Measurements from ENCODE around the gene RNPEP. TPM values are rescaled to one million over a fixed set of nuclear protein-coding genes. Genes with fewer than 3 reads are reported as not detected.
"Not testable (repeated sequence)": the region's sequence is repeated elsewhere in the genome, so short reads cannot be mapped to it uniquely, and the experiment has no call there.

Gene RNPEP
- polyA plus RNA-seq, 10 donors: 17.7 to 27.3 (median 20.0) TPM

DNA sequence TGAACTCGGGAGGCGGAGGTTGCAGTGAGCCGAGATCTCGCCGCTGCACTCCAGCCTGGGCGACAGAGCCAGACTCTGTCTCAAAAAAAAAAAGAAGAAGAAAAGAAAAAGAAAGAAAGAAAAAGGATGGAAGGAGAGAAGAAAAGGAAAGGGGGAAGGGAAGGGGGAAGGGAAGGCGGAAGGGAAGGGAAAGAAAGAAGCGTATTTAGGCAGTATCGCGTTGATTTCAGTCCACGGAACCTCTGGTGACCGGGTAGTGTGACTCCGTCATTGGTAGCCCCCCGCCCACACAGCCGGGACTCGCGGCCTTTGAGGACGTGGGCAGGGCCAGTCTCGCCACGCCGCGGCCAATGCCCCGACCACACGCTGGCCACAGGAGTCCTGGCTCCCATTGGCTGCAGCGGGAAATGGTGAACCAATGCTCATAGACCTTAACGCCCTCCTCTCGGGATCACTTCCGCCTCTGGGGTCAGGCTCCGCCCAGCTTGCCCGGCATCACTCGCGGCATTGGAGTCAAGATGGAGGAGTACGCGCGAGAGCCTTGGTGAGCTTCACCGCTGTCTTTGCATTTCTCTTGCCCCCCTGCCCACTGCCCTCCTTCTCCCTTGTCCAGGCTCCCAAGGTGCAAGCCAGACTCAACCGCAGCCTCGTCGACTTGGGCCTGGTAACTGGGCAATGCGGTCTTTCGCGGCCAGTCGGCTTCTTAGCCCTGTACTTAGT lies 27.3 kb upstream of the RNPEP start, which contains the start of gene TIMM17A:
Gene TIMM17A, plus strand, starts transcription at position 495 of the 720 bp plus-strand sequence. Its CDS starts 24 bp downstream, at position 519.
- DNase-seq: peak; percentile 98 to 99 (median 98)

DNA sequence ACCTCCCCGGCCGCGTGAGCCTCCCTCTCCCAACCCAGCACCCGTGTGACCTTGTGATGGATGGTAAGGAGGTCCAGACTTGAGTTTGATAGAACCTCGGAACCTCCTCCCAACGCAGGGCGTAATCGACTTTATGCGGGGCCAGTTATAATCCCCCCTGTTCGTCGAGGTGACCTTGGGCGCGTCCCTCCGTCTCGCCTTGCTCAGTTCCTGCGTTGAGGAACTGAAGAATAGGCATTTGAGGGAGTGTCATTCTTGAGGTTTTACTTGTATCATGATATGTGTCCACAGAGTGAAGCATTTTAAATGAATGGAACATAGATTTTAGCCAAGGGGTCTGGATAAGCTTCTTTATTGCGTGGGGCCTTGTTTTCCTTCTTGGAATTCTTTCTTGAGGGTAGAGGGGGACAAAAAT lies 26.7 kb upstream of the RNPEP start:
- no peak for DNase-seq

DNA sequence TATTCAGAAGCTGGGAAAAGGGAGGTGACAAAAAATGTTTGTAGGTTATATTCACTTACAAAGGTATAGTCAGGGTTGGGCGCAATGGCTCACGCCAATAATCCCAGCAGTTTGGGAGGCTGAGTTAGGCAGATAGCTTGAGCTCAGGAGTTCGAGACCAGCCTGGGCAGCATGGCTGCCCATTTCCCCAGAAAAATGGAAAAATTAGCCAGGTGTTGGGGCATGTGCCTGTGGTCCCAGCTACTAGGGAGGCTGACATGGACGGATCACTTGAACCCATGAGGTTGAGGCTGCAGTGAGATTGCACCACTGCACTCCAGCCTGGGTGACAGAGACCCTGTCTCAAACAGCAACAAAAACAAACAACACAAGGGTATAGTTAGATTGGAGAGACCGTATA lies 24.1 kb upstream of the RNPEP start:
- no peak for DNase-seq

DNA sequence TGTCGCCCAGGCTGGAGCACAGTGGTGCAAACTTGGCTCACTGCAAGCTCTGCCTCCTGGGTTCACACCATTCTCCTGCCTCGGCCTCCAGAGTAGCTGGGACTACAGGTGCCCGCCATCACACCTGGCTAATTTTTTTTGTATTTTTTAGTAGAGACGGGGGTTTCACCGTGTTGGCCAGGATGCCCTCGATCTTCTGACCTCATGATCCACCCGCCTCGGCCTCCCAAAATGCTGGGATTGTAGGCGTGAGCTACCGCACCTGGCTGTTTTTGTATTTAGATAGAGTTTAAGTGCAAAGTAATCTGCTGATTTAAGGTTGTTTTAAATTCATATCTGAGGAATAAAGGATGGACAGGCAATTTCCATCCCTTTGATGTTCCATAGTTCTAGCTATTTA lies 20.1 kb upstream of the RNPEP start:
- not testable (repeated sequence) for DNase-seq

DNA sequence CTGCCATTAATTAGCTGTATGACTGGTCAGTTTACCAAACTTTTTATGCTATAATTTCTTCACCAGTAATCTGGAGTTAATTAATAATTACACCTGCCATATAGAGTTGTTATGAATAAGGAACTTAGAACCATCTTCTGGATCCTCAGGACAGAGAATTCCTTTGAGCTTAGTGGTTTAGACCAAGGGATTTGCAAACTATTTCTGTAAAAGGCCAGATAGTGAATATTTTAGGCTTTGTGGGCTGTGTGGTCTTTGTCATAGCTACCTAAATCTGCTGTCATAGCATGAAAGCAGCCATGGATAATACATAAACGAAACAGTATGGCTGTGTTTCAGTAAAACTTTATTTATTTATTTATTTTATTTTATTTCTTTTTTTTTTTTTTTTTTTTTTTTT lies 18.2 kb upstream of the RNPEP start:
- DNase-seq: peak in 1 of 3 donors; percentile 30

DNA sequence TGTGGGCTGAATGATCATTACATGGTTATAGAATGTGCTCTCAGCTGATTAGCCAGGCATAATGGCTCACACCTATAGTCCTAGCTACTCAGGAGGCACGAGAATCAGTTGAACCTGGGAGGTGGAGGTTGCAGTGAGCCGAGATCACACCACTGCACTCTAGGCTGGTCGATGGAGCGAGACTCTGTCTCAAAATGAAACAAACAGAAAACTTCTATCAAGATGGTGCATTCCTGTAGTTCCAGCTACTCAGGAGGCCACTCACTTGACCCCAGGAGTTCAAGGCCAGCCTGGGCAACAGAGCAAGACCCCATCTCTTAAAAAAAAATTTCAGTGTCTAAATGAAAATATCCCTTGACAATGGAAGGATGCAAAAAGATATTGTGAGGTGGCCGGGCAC lies 16.3 kb upstream of the RNPEP start:
- DNase-seq: no peak

DNA sequence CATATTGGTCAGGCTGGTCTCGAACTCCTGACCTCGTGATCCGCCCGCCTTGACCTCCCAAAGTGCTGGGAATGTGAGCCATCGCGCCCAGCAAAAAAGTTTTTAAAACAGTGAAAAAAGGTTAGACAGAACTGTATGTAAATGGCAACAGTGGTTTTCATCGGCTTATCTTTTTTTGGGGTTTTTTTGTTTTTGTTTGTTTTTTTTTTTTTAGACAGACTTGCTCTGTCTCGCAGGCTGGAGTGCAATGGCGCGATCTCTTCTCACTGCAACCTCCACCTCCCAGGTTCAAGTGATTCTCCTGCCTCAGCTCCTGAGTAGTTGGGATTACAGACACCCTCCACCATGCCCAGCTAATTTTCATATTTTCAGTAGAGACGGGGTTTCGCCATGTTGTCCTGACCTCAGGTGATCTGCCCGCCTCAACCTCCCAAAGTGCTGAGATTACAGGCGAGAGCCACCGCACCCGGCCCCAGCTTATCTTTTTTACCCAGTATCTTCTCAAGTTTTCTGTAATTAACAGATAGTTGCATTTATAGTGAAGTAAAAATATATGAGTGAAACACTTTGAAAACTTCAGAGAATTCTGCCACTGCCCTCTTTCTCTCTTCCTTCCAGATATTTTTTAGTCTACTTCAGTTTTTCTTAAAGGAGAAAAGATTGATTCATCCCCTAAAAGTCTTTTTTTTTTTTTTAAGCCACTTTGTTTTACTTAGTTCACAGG lies 14.1 kb upstream of the RNPEP start:
- DNase-seq: no peak

DNA sequence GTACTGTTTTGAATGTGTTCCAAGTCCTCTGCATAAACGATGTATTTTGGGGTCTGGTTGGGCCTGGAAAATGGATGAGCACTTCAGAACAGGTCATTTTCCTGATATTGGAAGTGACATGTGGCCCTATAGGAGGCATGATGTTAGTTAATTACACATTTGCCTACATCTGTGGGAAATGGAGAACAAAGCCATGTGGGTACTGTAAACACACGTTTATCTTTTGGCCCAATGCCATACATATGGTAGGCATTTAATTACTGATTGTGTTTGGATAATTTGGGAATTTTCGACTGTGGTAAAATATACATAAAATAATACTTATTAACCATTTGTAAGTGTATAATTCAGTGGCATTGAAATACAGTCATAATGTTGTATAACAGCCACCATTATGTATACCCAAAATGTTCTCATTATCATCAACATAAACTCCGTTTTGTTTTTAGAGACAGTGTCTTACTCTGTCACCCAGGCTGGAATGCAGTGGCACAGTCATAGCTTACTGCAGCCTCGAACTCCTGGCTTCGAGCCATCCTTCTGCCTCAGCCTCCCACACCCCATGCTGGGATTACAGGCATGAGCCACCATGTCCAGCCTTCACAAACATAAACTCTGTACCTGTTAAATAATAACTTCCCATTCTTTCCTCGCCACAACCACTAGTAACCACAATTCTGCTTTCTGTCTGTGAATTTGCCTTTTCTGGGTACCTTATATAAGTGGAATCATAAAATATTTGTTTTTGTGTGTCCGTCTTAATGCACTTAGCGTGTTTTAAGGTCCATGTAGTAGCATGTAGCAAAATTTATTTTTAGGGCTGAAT lies 11.9 kb upstream of the RNPEP start:
- DNase-seq: no peak

DNA sequence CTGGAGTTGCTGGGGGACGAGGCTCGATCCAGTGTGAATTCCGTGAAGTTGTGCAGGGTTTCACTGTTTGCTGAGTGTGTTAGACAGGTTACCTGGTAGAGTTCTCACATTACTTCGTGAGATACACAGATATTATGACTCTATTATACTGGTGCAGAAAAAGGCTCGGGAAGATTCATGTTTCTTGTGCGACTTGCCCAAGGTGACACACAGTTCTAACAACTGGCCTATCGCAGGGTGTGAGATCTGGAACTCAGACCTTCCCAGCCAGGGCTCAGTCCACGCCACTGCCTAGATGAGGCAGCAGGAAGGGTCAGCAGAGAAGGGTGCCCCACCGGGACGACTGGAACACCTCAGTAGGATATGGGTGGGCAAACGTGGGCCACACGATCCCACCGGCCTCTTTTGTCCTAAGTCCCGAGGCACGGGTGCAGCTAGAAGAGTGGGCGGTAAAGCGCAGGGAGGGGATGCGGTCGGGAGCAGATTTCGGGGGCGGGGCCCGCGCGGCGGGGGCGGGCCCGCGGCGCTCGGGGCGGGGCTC lies 296 bp upstream of the RNPEP start:
- DNase-seq: peak in 1 of 3 donors; percentile 85

DNA sequence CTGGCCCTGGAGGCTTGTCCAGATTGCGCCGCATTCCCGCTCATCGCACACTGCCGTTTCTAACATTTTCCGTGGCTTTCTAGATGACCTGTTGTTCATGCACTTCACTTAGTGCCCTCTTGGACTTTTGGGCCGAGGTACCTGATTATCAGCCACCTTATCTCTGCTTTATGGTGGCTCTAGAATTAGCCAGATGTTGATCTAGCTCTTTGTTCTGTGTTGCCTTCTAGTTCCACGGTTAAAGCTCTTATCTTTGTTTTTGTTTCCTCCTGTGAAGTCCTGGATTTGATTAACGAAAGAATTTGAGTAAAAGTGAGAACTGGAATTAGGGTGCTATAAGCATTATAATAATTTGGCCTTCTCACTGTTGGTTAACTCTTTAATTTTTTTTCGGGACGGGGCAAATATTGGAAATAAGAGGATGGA lies 945 bp downstream of the RNPEP start:
- no peak for DNase-seq

DNA sequence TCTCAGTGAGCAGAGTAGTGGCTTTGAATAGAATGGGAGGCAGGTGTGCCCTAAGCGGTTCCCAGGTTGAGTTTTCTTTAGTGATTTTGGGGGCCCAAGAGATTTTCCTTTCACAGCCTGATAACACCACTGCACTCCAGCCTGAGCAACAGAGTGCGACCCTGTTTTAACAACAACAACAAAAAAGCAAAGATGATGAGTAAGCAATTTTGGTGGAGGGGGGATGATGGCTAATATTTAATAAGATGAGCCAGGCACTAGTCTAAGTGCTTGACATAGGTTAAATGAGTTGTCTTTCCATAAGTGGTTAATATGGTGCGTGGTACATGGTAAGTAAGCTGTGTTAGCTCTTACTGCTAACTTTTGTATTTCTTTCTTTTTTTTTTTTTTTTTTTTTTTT lies 2.0 kb downstream of the RNPEP start:
- DNase-seq: no peak

DNA sequence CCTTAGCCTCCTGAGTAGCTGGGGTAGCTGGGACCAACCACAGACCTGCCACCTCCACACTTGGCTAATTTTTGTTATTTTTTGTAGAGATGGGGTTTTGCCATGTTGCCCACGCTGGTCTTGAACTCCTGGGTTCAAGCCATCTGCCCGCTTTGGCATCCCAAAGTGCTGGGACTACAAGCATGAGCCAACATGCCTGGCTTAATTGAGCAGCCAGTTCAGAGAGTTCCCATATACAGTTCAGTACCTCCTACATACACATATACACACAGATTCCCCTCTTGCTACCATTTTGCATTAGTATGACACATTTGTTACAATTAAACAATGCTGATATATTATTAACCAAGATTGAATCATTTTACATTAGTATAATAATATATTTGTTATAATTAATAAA lies 2.9 kb downstream of the RNPEP start:
- no peak for DNase-seq

DNA sequence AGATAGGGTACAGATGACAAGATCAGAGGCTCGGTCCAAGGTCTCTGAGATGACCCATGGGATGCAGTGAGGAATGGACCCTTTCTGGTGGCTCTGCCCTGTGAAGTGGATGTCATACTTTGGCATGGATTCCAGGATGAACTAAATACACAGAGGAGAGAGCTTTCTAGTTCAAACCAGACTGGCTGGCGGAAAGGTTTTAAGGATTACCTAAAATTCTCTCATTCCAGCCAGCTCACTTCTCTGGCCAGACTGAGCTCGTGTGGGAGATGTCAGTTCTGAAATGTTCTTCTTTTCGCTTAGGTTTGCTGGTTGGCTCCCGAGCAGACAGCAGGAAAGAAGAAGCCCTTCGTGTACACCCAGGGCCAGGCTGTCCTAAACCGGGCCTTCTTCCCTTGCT lies 6.2 kb downstream of the RNPEP start:
- DNase-seq: no peak

DNA sequence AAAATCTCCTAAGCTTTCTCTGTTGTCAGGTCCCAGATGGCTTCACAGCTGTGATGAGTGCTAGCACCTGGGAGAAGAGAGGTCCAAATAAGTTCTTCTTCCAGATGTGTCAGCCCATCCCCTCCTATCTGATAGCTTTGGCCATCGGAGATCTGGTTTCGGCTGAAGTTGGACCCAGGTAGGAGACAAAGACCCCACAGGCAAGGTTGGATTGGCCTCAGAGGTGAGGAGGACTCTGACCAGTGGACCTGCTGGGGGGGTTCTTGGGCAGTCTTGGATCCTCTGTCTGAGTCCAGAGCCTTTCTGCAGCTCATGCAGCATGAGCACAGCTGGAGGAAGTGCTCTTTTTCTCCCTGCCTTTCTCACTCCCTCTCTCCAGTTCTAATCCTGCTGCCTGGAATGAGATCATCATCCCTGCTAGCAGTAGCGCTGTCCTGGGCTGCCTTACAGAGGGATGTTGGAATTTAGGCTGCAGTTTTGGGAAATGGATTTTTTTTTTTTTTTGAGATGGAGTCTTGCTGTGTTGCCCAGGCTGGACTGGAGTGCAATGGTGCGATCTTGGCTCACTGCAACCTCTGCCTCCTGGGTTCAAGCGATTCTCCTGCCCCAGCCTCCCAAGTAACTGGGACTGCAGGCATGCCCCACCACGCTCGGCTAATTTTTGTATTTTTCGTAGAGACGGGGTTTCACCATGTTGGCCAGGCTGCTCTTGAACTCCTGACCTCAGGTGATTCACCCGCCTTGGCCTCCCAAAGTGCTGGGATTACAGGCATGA lies 7.1 kb downstream of the RNPEP start:
- DNase-seq: no peak

DNA sequence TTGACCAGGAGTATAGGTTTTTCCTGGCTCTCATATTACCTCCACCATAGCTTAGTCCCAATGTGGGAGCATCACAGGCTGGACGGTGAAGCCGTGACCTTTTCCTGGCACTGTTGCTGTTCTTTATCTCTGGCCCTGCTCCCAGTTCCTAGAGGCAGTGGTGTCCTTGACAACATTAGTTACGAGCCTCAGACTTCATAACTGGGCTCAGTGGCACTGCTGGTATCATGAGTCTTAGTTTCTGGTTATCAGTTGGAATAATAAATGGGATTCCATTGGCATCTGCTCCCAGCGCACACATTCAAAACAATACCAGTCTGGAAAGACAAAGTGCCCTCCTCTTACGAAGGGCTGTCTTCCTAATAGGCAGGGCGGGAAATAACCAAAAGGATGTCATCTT lies 8.0 kb downstream of the RNPEP start:
- DNase-seq: no peak

DNA sequence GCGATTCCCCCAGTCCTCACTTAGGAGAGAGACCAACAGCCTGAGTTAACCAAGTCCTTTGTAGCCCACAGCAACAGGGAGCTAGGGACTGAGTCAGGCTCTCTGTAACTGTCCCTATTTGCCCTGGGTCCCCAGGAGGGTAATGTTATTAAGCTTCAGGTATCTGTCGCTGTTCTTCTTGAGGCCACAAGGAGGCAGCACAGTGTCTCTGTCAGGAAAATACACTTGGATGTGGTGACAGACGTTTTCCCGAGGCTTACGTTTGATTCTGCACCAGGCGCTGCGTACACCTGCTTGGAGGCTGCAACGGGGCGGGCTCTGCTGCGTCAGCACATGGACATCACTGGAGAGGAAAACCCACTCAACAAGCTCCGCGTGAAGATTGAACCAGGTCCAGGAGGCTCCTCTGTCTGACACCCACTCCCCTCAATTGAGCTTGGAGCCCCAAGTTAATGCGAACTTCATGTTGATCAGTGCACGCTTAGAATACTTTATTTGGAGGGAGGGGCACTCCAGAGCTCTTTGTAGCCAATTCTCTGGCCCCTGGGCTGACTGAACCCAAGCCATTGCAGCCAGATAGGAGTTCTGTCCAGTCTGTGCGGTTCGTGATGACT lies 17.3 kb downstream of the RNPEP start:
- DNase-seq: peak in 1 of 3 donors; percentile 12

DNA sequence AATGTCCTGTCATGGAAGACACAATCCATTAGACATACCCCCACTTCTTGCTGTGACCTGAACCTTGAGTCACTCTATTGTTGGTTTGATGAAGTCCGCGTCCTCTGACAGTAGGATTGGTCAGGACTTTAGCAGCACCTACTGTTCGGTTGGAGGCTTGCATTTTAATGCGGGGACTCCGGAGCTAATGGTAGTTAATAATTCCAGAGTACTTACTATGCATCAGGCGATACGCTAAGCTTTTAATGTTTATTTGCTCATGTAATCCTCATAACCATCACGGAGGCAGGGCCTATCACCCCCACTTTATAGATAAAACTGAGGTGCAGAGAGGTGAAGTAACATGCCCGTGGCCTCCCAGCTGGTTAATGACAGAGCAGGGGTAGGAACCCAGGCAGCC lies 20.1 kb downstream of the RNPEP start:
- no peak for DNase-seq

DNA sequence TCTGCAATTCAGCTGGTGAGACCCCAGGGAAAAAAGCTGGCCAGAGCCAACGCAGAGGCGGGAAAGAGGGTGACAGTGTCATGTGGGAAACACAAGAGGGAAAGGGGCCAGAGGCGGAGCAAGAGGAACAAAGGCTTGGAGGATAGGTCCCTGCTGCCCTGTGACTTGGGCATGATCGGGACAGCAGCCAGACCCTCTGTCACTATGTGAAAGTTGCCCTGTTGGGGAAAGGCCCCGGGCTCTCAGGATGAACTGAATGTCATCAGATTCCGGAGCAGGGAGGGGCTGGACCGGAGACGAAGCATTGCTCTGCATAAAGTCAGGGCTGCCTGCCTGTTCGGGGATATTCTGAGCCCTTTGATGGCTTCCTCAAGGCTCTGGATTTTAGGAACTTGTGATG lies 22.3 kb downstream of the RNPEP start:
- no peak for DNase-seq

DNA sequence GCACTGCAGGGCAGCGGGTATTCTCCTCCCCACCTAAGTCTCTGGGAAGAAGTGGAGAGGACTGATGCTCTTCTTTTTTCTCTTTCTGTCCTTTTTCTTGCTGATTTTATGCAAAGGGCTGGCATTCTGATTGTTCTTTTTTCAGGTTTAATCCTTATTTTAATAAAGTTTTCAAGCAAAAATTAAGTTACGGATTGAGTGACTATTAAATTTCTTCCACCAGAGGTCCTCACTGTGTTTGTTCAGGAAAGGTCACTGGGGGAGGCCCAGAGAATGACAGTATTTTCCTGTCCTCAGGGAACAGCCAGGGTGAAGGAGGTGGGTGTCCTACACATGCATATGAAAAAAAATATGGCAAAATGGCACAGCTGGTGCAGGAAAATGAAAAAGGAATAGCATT lies 23.5 kb downstream of the RNPEP start:
- no peak for DNase-seq

DNA sequence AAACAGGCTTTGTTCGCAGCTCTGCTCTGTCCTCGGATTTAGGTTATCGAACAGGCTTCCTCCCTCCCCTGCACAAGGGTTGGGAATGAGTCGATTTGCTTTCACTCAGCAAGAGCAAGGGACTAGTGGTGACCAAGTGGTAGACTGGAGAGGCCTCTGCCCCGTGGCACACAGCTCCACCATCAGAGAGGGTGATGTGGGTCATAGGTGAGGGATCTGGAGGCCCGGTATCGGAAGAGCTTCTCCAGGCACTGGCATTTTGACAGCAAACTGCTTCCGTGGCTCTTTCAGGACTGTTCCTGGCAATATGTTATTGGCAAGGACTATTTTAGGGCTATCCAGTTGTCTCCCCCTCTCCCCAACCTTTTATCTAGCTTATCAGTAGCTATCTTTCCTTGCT lies 24.9 kb downstream of the RNPEP start:
- no peak for DNase-seq
